ENCODE results near the gene CACNA2D3. TPM values are rescaled to one million over a fixed set of nuclear protein-coding genes. Genes with fewer than 3 reads are reported as not detected.

The CACNA2D3 gene
- total RNA-seq, 1 experiment from 2014 or later, result 2.0 TPM

- no peak for DNase-seq (ENCODE audit: low read depth)
These were observed 5.2 kb downstream of the CACNA2D3 start for GRCh38 chr3:54127499-54128056.

GRCh38 chr3:54131026-54131605, 8.8 kb downstream of the CACNA2D3 start:
- no peak for DNase-seq (ENCODE audit: low read depth)

- DNase-seq (ENCODE audit: low read depth), result no peak
These were observed 9.5 kb downstream of the CACNA2D3 start for GRCh38 chr3:54131890-54132289.

GRCh38 chr3:54132685-54133084, 10.3 kb downstream of the CACNA2D3 start:
- no peak for DNase-seq (ENCODE audit: low read depth)

GRCh38 chr3:54133196-54133595, 10.8 kb downstream of the CACNA2D3 start:
- DNase-seq (ENCODE audit: low read depth), result peak; percentile 26

GRCh38 chr3:54134155-54134554, 11.8 kb downstream of the CACNA2D3 start:
- DNase-seq (ENCODE audit: low read depth), result no peak

- DNase-seq (ENCODE audit: low read depth), result no peak
These were observed 12.4 kb downstream of the CACNA2D3 start for GRCh38 chr3:54134713-54135112.

- DNase-seq (ENCODE audit: low read depth), result no peak
These were observed 15.0 kb downstream of the CACNA2D3 start for GRCh38 chr3:54137311-54137710.

- DNase-seq (ENCODE audit: low read depth), result no peak
These were observed 16.7 kb downstream of the CACNA2D3 start for GRCh38 chr3:54138937-54139547.

- DNase-seq (ENCODE audit: low read depth), result no peak
These were observed 17.3 kb downstream of the CACNA2D3 start for GRCh38 chr3:54139630-54140029.

GRCh38 chr3:54144284-54144683, 21.9 kb downstream of the CACNA2D3 start:
- no peak for DNase-seq (ENCODE audit: low read depth)

- DNase-seq (ENCODE audit: low read depth), result peak; percentile 59
These were observed 24.3 kb downstream of the CACNA2D3 start for GRCh38 chr3:54146506-54147239.

GRCh38 chr3:54150864-54151467, 28.6 kb downstream of the CACNA2D3 start:
- DNase-seq (ENCODE audit: low read depth), result no peak

GRCh38 chr3:54153477-54153876, 31.1 kb downstream of the CACNA2D3 start:
- DNase-seq (ENCODE audit: low read depth), result no peak

GRCh38 chr3:54157860-54158259, 35.5 kb downstream of the CACNA2D3 start:
- no peak for DNase-seq (ENCODE audit: low read depth)

- no peak for DNase-seq (ENCODE audit: low read depth)
These were observed 37.6 kb downstream of the CACNA2D3 start for GRCh38 chr3:54159917-54160316.

GRCh38 chr3:54163441-54163840, 41.1 kb downstream of the CACNA2D3 start:
- DNase-seq (ENCODE audit: low read depth), result no peak

- no peak for DNase-seq (ENCODE audit: low read depth)
These were observed 42.0 kb downstream of the CACNA2D3 start for GRCh38 chr3:54164192-54164975.

- DNase-seq (ENCODE audit: low read depth), result no peak
These were observed 43.5 kb downstream of the CACNA2D3 start for GRCh38 chr3:54165865-54166264.

GRCh38 chr3:54167999-54168398, 45.6 kb downstream of the CACNA2D3 start:
- DNase-seq (ENCODE audit: low read depth), result no peak

GRCh38 chr3:54168451-54168850, 46.1 kb downstream of the CACNA2D3 start:
- no peak for DNase-seq (ENCODE audit: low read depth)

- DNase-seq (ENCODE audit: low read depth), result no peak
These were observed 47.2 kb downstream of the CACNA2D3 start for GRCh38 chr3:54169524-54169923.
